ENCODE data around the gene CCNL1.

Gene CCNL1

DNA sequence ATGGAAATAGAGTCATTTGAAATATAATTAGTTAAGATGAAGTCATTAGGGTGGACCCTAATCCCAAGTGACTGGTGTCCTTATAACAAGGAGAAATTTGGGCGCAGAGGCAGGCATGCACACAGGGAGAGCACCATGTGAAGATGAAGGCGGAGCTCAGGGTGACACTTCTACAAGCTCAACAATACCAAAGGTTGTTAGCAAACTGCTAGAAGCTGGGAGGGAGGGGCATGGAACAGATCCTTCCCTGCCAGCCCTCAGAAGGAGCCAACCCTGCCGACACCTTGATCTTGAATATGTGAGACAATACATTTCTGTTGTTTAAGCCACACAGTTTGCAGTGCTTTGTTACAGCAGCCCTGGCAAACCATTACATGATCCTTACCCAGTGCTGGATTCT, 57.8 kb downstream of the CCNL1 start:
- TF ChIP-seq ZNF565 (CRISPR knock-in tag; conservative IDR thresholded peaks at IDR 0.05; ENCODE audit: low read depth) (no peak), ZFP3 (CRISPR knock-in tag; IDR thresholded peaks at IDR 0.05) (no peak), ZNF70 (CRISPR knock-in tag; IDR thresholded peaks at IDR 0.05) (no peak), PPARA (CRISPR knock-in tag; IDR thresholded peaks at IDR 0.05; ENCODE audit: borderline replicate concordance) (no peak), ZNF8 (CRISPR knock-in tag; IDR thresholded peaks at IDR 0.05) (no peak), CSDC2 (CRISPR knock-in tag; IDR thresholded peaks at IDR 0.05) (no peak)
- TF ChIP-seq, protein P1, sequence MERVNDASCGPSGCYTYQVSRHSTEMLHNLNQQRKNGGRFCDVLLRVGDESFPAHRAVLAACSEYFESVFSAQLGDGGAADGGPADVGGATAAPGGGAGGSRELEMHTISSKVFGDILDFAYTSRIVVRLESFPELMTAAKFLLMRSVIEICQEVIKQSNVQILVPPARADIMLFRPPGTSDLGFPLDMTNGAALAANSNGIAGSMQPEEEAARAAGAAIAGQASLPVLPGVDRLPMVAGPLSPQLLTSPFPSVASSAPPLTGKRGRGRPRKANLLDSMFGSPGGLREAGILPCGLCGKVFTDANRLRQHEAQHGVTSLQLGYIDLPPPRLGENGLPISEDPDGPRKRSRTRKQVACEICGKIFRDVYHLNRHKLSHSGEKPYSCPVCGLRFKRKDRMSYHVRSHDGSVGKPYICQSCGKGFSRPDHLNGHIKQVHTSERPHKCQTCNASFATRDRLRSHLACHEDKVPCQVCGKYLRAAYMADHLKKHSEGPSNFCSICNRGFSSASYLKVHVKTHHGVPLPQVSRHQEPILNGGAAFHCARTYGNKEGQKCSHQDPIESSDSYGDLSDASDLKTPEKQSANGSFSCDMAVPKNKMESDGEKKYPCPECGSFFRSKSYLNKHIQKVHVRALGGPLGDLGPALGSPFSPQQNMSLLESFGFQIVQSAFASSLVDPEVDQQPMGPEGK (CRISPR knock-in tag; IDR thresholded peaks at IDR 0.05; ENCODE audit: borderline replicate concordance): no peak
- TF ChIP-seq, protein P2, sequence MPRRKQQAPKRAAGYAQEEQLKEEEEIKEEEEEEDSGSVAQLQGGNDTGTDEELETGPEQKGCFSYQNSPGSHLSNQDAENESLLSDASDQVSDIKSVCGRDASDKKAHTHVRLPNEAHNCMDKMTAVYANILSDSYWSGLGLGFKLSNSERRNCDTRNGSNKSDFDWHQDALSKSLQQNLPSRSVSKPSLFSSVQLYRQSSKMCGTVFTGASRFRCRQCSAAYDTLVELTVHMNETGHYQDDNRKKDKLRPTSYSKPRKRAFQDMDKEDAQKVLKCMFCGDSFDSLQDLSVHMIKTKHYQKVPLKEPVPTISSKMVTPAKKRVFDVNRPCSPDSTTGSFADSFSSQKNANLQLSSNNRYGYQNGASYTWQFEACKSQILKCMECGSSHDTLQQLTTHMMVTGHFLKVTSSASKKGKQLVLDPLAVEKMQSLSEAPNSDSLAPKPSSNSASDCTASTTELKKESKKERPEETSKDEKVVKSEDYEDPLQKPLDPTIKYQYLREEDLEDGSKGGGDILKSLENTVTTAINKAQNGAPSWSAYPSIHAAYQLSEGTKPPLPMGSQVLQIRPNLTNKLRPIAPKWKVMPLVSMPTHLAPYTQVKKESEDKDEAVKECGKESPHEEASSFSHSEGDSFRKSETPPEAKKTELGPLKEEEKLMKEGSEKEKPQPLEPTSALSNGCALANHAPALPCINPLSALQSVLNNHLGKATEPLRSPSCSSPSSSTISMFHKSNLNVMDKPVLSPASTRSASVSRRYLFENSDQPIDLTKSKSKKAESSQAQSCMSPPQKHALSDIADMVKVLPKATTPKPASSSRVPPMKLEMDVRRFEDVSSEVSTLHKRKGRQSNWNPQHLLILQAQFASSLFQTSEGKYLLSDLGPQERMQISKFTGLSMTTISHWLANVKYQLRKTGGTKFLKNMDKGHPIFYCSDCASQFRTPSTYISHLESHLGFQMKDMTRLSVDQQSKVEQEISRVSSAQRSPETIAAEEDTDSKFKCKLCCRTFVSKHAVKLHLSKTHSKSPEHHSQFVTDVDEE (CRISPR knock-in tag; IDR thresholded peaks at IDR 0.05): no peak
- ATAC-seq: no peak

DNA sequence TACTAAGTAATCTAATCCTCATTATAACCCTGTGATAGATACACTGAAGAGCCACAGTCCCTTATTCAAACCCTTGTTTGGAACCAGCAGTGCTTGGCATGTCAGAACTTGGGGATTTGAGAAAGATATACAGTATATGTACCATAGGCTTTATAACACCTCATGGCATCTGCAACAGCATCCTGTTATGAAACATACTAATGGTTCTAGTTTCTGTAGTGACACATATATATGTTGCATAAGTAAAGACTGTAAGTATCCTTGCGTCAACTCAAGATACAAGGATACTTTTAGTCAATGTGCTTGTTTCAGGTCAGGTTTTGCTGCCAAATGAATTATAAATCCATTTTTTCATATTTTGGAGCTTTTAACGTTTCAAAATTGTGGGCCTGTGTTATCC, 58.5 kb downstream of the CCNL1 start:
- ATAC-seq: no peak
- no peak for TF ChIP-seq ZNF8 (CRISPR knock-in tag; IDR thresholded peaks at IDR 0.05)
- TF ChIP-seq, protein P3, sequence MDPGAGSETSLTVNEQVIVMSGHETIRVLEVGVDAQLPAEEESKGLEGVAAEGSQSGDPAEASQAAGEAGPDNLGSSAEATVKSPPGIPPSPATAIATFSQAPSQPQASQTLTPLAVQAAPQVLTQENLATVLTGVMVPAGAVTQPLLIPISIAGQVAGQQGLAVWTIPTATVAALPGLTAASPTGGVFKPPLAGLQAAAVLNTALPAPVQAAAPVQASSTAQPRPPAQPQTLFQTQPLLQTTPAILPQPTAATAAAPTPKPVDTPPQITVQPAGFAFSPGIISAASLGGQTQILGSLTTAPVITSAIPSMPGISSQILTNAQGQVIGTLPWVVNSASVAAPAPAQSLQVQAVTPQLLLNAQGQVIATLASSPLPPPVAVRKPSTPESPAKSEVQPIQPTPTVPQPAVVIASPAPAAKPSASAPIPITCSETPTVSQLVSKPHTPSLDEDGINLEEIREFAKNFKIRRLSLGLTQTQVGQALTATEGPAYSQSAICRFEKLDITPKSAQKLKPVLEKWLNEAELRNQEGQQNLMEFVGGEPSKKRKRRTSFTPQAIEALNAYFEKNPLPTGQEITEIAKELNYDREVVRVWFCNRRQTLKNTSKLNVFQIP (CRISPR knock-in tag; IDR thresholded peaks at IDR 0.05; ENCODE audit: borderline replicate concordance, low read depth): no peak
- TF ChIP-seq, protein P2 (CRISPR knock-in tag; IDR thresholded peaks at IDR 0.05): no peak
- TF ChIP-seq PPARA (CRISPR knock-in tag; IDR thresholded peaks at IDR 0.05; ENCODE audit: borderline replicate concordance): no peak
- TF ChIP-seq, protein P4, sequence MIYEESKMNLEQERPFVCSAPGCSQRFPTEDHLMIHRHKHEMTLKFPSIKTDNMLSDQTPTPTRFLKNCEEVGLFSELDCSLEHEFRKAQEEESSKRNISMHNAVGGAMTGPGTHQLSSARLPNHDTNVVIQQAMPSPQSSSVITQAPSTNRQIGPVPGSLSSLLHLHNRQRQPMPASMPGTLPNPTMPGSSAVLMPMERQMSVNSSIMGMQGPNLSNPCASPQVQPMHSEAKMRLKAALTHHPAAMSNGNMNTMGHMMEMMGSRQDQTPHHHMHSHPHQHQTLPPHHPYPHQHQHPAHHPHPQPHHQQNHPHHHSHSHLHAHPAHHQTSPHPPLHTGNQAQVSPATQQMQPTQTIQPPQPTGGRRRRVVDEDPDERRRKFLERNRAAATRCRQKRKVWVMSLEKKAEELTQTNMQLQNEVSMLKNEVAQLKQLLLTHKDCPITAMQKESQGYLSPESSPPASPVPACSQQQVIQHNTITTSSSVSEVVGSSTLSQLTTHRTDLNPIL (CRISPR knock-in tag; IDR thresholded peaks at IDR 0.05; ENCODE audit: low read depth): no peak
- TF ChIP-seq ZC3H10 (CRISPR knock-in tag; IDR thresholded peaks at IDR 0.05): no peak
- TF ChIP-seq, protein P5, sequence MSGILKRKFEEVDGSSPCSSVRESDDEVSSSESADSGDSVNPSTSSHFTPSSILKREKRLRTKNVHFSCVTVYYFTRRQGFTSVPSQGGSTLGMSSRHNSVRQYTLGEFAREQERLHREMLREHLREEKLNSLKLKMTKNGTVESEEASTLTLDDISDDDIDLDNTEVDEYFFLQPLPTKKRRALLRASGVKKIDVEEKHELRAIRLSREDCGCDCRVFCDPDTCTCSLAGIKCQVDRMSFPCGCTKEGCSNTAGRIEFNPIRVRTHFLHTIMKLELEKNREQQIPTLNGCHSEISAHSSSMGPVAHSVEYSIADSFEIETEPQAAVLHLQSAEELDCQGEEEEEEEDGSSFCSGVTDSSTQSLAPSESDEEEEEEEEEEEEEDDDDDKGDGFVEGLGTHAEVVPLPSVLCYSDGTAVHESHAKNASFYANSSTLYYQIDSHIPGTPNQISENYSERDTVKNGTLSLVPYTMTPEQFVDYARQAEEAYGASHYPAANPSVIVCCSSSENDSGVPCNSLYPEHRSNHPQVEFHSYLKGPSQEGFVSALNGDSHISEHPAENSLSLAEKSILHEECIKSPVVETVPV (CRISPR knock-in tag; IDR thresholded peaks at IDR 0.05): no peak
- no peak for TF ChIP-seq RARB (CRISPR knock-in tag; IDR thresholded peaks at IDR 0.05)
- TF ChIP-seq BACH2 (CRISPR knock-in tag; IDR thresholded peaks at IDR 0.05; ENCODE audit: borderline replicate concordance): no peak
- TF ChIP-seq ZFP30 (CRISPR knock-in tag; IDR thresholded peaks at IDR 0.05): no peak
- no peak for TF ChIP-seq ZNF565 (CRISPR knock-in tag; conservative IDR thresholded peaks at IDR 0.05; ENCODE audit: low read depth)
- TF ChIP-seq, protein P1 (CRISPR knock-in tag; IDR thresholded peaks at IDR 0.05; ENCODE audit: borderline replicate concordance): no peak
- no peak for TF ChIP-seq SNAI2 (CRISPR knock-in tag; IDR thresholded peaks at IDR 0.05)
- no peak for TF ChIP-seq ARNTL (CRISPR knock-in tag; IDR thresholded peaks at IDR 0.05; ENCODE audit: borderline replicate concordance, low read depth)
- no peak for TF ChIP-seq TOX (CRISPR knock-in tag; IDR thresholded peaks at IDR 0.05; ENCODE audit: borderline replicate concordance)
- no peak for TF ChIP-seq ESRRG (CRISPR knock-in tag; IDR thresholded peaks at IDR 0.05)
- TF ChIP-seq ZNF70 (CRISPR knock-in tag; IDR thresholded peaks at IDR 0.05): no peak
- no peak for TF ChIP-seq ZFP3 (CRISPR knock-in tag; IDR thresholded peaks at IDR 0.05)
